ENCODE results near the gene DDB1. TPM values are rescaled to one million over a fixed set of nuclear protein-coding genes. Genes with fewer than 3 reads are reported as not detected.

Gene DDB1
- total and polyA plus RNA-seq, 2 of the 13 experiments (the other 11 are each of a cell fraction or from before 2014, with no cell fraction given), result 217 to 266 TPM

GRCh38 chr11:61267437-61267841 lies 65.5 kb downstream of the DDB1 start (continued):
- TF ChIP-seq ZNF687 (CRISPR knock-in tag; IDR thresholded peaks at IDR 0.05), result peak; percentile 99
- TF ChIP-seq YEATS4 (CRISPR knock-in tag; IDR thresholded peaks at IDR 0.05; ENCODE audit: borderline replicate concordance), result peak; percentile 74; the same call in 1 of the 2 replicates
- no peak for TF ChIP-seq ZNF720 (CRISPR knock-in tag; IDR thresholded peaks at IDR 0.05)
- TF ChIP-seq ZNF337 (CRISPR knock-in tag; IDR thresholded peaks at IDR 0.05; ENCODE audit: borderline replicate concordance, low read depth), result no peak
- peak; percentile 44; the same call in 1 of the 2 replicates for TF ChIP-seq HDAC1 (CRISPR knock-in tag; IDR thresholded peaks at IDR 0.05)
- peak; percentile 85; the same call in 1 of the 2 replicates for TF ChIP-seq ZBTB38 (CRISPR knock-in tag; IDR thresholded peaks at IDR 0.05)
- peak; percentile 98 for TF ChIP-seq MAX (IDR thresholded peaks at IDR 0.05)
- TF ChIP-seq CHD2 (IDR thresholded peaks at IDR 0.05; ENCODE audit: low read depth, low read length), result no peak
- TF ChIP-seq MIER2 (CRISPR knock-in tag; IDR thresholded peaks at IDR 0.05), result no peak
- TF ChIP-seq GZF1 (CRISPR knock-in tag; IDR thresholded peaks at IDR 0.05), result 0 out of 2 replicates have a peak, but pooled peaks have one; percentile 55
- peak; percentile 94 for TF ChIP-seq TFDP2 (CRISPR knock-in tag; IDR thresholded peaks at IDR 0.05)
- TF ChIP-seq MAF1 (CRISPR knock-in tag; IDR thresholded peaks at IDR 0.05; ENCODE audit: borderline replicate concordance), result no peak
- no peak for TF ChIP-seq TOPORS (CRISPR knock-in tag; IDR thresholded peaks at IDR 0.05)
- TF ChIP-seq CHCHD3 (CRISPR knock-in tag; IDR thresholded peaks at IDR 0.05), result no peak
- TF ChIP-seq ZNF704 (CRISPR knock-in tag; IDR thresholded peaks at IDR 0.05; ENCODE audit: borderline replicate concordance), result 0 out of 2 replicates have a peak, but pooled peaks have one; percentile 36
- TF ChIP-seq WIZ (CRISPR knock-in tag; IDR thresholded peaks at IDR 0.05), result peak; percentile 63; the same call in 1 of the 2 replicates
- peak; percentile 28; the same call in 1 of the 2 replicates for TF ChIP-seq FOXP4 (CRISPR knock-in tag; IDR thresholded peaks at IDR 0.05)
- no peak for TF ChIP-seq NKX3-1 (CRISPR knock-in tag; IDR thresholded peaks at IDR 0.05)
- no peak for TF ChIP-seq HINFP (CRISPR knock-in tag; IDR thresholded peaks at IDR 0.05; ENCODE audit: low read depth)
- TF ChIP-seq IKZF1 (IDR thresholded peaks at IDR 0.05), result no peak
- TF ChIP-seq ZNF598 (CRISPR knock-in tag; IDR thresholded peaks at IDR 0.05; ENCODE audit: borderline replicate concordance), result 0 out of 2 replicates have a peak, but pooled peaks have one; percentile 31
